OCI-LY1 (cell line): ENCODE results near the gene NEDD4L.

Experiments used
- CTCF ChIP-seq: fragments of 200-600 bp; sonication (generic), shearing (Covaris generic); IDR thresholded peaks from 2 replicates; pipeline ENCODE4 v1.5.1; 2017; ENCODE audit warnings: mild to moderate bottlenecking, antibody characterized with exemption, low read length, moderate library complexity, mixed read lengths
- EZH2 ChIP-seq: fragments of 200-600 bp; sonication (generic), shearing (Covaris generic); IDR thresholded peaks from 2 replicates; pipeline ENCODE4 v1.8.0; 2017; ENCODE audit warnings: borderline replicate concordance, mixed run types, mild to moderate bottlenecking, antibody characterized with exemption, low read length, moderate library complexity, mixed read lengths

- TF ChIP-seq CTCF (no peak), EZH2 (no peak)
Measured at GRCh38 chr18:58045242-58046092, 1.4 kb downstream of the NEDD4L start.
